Measurements from ENCODE around the gene USH1G.
"Not testable (repeated sequence)": the region's sequence is repeated elsewhere in the genome, so short reads cannot be mapped to it uniquely, and the experiment has no call there.

USH1G gene

DNA sequence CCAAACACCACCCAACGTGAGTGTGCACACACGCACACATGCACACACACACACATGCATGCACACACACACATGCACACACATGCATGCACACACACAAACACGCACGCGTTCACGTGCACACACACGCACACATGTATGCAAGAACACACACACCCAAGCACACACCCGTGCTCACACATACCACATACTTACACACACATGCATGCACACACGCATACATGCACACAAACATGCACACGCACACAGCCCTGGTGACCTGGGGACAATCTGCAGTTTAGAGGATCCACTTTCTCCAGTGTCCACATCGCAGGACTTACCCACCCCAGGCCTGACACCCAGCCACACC lies 6.2 kb downstream of the USH1G start:
- no peak for DNase-seq
- in situ Hi-C loops (cut with HindIII; ENCODE audit: low pct_ligation_motif_present, low pct_unique_long_range_greater_than_20kb, low sequenced_read_pairs): no loop called here

- DNase-seq: no peak
- in situ Hi-C loops (cut with HindIII; ENCODE audit: low pct_ligation_motif_present, low pct_unique_long_range_greater_than_20kb, low sequenced_read_pairs): no loop called here
These were observed 6.8 kb downstream of the USH1G start for GRCh38 chr17:74916136-74916850.

GRCh38 chr17:74911423-74911822 lies 11.6 kb downstream of the USH1G start:
- DNase-seq; in situ Hi-C loops (cut with HindIII; ENCODE audit: low pct_ligation_motif_present, low pct_unique_long_range_greater_than_20kb, low sequenced_read_pairs): not testable (repeated sequence)

DNA sequence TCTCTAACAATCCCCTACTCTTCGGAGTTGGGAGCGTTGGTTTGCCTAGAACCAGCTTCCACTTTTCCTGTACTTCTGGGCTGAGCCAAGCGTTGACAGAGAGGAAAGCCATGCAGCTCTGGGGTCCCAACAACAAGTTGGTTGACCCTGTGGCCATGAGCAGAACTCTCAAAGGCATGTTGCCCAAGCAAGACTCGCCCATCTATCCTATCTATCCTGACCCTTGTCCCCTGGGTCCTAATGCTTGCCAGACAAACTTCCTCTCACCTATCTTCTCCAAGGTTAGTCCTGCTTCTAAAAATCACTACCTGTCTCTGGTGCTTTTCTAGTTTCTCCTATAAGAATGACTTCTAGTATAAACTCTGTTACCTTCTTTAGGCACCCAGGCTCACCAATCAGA lies 14.0 kb downstream of the USH1G start:
- DNase-seq; in situ Hi-C loops (cut with HindIII; ENCODE audit: low pct_ligation_motif_present, low pct_unique_long_range_greater_than_20kb, low sequenced_read_pairs): not testable (repeated sequence)

DNA sequence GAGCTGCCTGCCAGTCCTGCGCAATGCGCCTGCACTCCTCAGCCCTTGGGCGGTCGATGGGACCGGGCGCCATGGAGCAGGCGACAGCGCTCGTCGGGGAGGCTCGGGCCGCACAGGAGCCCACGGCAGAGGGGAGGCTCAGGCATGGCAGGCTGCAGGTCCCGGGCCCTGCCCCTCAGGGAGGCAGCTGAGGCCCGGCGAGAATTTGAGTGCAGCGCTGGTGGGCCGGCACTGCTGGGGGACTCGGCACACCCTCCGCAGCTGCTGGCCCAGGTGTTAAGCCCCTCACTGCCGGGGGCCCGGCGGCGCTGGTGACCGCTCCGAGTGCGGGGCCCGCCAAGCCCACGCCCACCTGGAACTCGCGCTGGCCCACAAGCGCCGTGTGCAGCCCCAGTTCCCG lies 16.0 kb downstream of the USH1G start:
- in situ Hi-C loops (cut with HindIII; ENCODE audit: low pct_ligation_motif_present, low pct_unique_long_range_greater_than_20kb, low sequenced_read_pairs): no loop called here
- no peak for DNase-seq

GRCh38 chr17:74906214-74906793 lies 16.8 kb downstream of the USH1G start:
- DNase-seq; in situ Hi-C loops (cut with HindIII; ENCODE audit: low pct_ligation_motif_present, low pct_unique_long_range_greater_than_20kb, low sequenced_read_pairs): not testable (repeated sequence)

GRCh38 chr17:74904687-74905409 lies 18.2 kb downstream of the USH1G start:
- DNase-seq: no peak
- in situ Hi-C loops (cut with HindIII; ENCODE audit: low pct_ligation_motif_present, low pct_unique_long_range_greater_than_20kb, low sequenced_read_pairs): no loop called here

GRCh38 chr17:74903671-74904070 lies 19.4 kb downstream of the USH1G start:
- no peak for DNase-seq
- in situ Hi-C loops (cut with HindIII; ENCODE audit: low pct_ligation_motif_present, low pct_unique_long_range_greater_than_20kb, low sequenced_read_pairs): no loop called here

DNA sequence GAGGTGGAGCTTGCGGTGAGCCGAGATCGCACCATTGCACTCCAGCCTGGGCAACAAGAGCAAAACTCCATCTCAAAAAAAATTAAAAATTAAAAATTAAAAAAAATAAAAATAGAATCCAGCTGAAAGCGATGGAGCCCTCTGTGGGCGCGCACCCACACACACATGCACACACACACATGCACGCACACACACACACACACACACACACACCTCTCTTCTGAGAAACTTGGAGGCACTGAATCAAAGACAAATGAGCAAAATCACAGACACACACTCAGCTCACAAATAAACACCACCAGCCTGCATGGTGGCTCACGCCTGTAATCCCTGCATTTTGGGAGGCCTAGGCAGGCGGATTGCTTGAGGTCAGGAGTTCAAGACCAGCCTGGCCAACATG lies 20.0 kb downstream of the USH1G start:
- DNase-seq: no peak
- in situ Hi-C loops (cut with HindIII; ENCODE audit: low pct_ligation_motif_present, low pct_unique_long_range_greater_than_20kb, low sequenced_read_pairs): no loop called here

GRCh38 chr17:74901353-74902135 lies 21.5 kb downstream of the USH1G start:
- in situ Hi-C loops (cut with HindIII; ENCODE audit: low pct_ligation_motif_present, low pct_unique_long_range_greater_than_20kb, low sequenced_read_pairs): no loop called here
- DNase-seq: no peak

GRCh38 chr17:74900208-74900607 lies 22.8 kb downstream of the USH1G start:
- in situ Hi-C loops (cut with HindIII; ENCODE audit: low pct_ligation_motif_present, low pct_unique_long_range_greater_than_20kb, low sequenced_read_pairs): no loop called here
- no peak for DNase-seq

GRCh38 chr17:74898376-74898946 lies 24.6 kb downstream of the USH1G start:
- in situ Hi-C loops (cut with HindIII; ENCODE audit: low pct_ligation_motif_present, low pct_unique_long_range_greater_than_20kb, low sequenced_read_pairs): no loop called here
- DNase-seq: no peak

GRCh38 chr17:74893936-74894671 lies 29.0 kb downstream of the USH1G start:
- DNase-seq: no peak
- in situ Hi-C loops (cut with HindIII; ENCODE audit: low pct_ligation_motif_present, low pct_unique_long_range_greater_than_20kb, low sequenced_read_pairs): no loop called here

- in situ Hi-C loops (cut with HindIII; ENCODE audit: low pct_ligation_motif_present, low pct_unique_long_range_greater_than_20kb, low sequenced_read_pairs): no loop called here
These were observed 29.8 kb downstream of the USH1G start, which contains the start of gene FADS6 for GRCh38 chr17:74892974-74893911. FADS6 (minus strand) TSS chr17:74893633; CDS start chr17:74893595, 38 bp downstream.

GRCh38 chr17:74892013-74892841 lies 30.8 kb downstream of the USH1G start:
- no peak for DNase-seq
- in situ Hi-C loops (cut with HindIII; ENCODE audit: low pct_ligation_motif_present, low pct_unique_long_range_greater_than_20kb, low sequenced_read_pairs): no loop called here

More at GRCh38 chr17:74892974-74893911, 29.8 kb downstream of the USH1G start, which contains the start of gene FADS6:
- no peak for DNase-seq

- in situ Hi-C loops (cut with HindIII; ENCODE audit: low pct_ligation_motif_present, low pct_unique_long_range_greater_than_20kb, low sequenced_read_pairs): no loop called here
These were observed 32.5 kb downstream of the USH1G start for GRCh38 chr17:74890554-74890953.

More at GRCh38 chr17:74890554-74890953, 32.5 kb downstream of the USH1G start:
- DNase-seq: no peak
